HepG2 (cell line): ENCODE data around the gene MYH10. TPM values are rescaled to one million over a fixed set of nuclear protein-coding genes. Genes with fewer than 3 reads are reported as not detected.

Experiments
- CEBPZ ChIP-seq: IDR thresholded peaks from 2 replicates; pipeline ENCODE4 v1.6.1; 2012; ENCODE audit warnings: low read length, improper control_type of control experiment
- GATA4 ChIP-seq: sonication (generic); IDR thresholded peaks from 2 replicates; pipeline ENCODE4 v1.6.1; 2016; ENCODE audit warnings: antibody characterized with exemption, low read depth, borderline replicate concordance
- MAX ChIP-seq: IDR thresholded peaks from 2 replicates; pipeline ENCODE4 v1.6.1; 2012; ENCODE audit warnings: inconsistent platforms
- MLLT10 ChIP-seq: sonication (generic); formaldehyde crosslinking; IDR thresholded peaks from 2 replicates; pipeline ENCODE4 v1.4.0; 2020; ENCODE audit warnings: missing genetic modification reagents
- POGZ ChIP-seq: sonication (generic); formaldehyde crosslinking; IDR thresholded peaks from 2 replicates; pipeline ENCODE4 v1.4.0; 2020; ENCODE audit warnings: mild to moderate bottlenecking, missing genetic modification reagents
- RFX5 ChIP-seq: IDR thresholded peaks from 2 replicates; pipeline ENCODE4 v1.6.1; 2011; ENCODE audit warnings: low read depth, low read length, improper control_type of control experiment
- RXRB ChIP-seq: IDR thresholded peaks from 2 replicates; pipeline ENCODE4 v1.6.1; 2016; ENCODE audit warnings: borderline replicate concordance, missing genetic modification reagents, missing compliant biosample characterization
- SAFB2 ChIP-seq: sonication (generic); formaldehyde crosslinking; IDR thresholded peaks from 2 replicates; pipeline ENCODE4 v1.5.1; 2020; ENCODE audit warnings: missing genetic modification reagents, low read depth, mild to moderate bottlenecking, borderline replicate concordance
- SNAPC5 ChIP-seq: sonication (generic); formaldehyde crosslinking; IDR thresholded peaks from 2 replicates; pipeline ENCODE4 v1.8.1; 2023; ENCODE audit warnings: mild to moderate bottlenecking, missing genetic modification reagents, borderline replicate concordance
- SOX13 ChIP-seq, 3 experiments: fragments of 450-650 bp in 1 of 3; sonication (generic) in 1 of 3; formaldehyde crosslinking in 1 of 3; IDR thresholded peaks in 2 of 3; conservative IDR thresholded peaks in 1 of 3; 2 replicates each; pipeline versions ENCODE4 v1.5.0 to v1.6.1; 2016 to 2020; ENCODE audit warnings: antibody characterized with exemption in 1 of 3, mild to moderate bottlenecking in 1 of 3, missing compliant biosample characterization in 1 of 3, missing genetic modification reagents in 1 of 3, moderate library complexity in 1 of 3
- SP2 ChIP-seq: sonication (generic); formaldehyde crosslinking; IDR thresholded peaks from 2 replicates; pipeline ENCODE4 v1.5.1; 2020; ENCODE audit warnings: mild to moderate bottlenecking, missing genetic modification reagents
- TAF15 ChIP-seq: fragments of 200-400 bp; formaldehyde crosslinking; IDR thresholded peaks from one replicate; pipeline ENCODE4 v1.6.1; 2018; ENCODE audit warnings: mild to moderate bottlenecking, low read depth, low read length; ENCODE audit not compliant: poor library complexity, severe bottlenecking
- UBTF ChIP-seq: sonication (generic); formaldehyde crosslinking; IDR thresholded peaks from 2 replicates; pipeline ENCODE4 v1.4.0; 2020; ENCODE audit warnings: mild to moderate bottlenecking, missing genetic modification reagents
- ZMYM4 ChIP-seq: sonication (generic); formaldehyde crosslinking; IDR thresholded peaks from 2 replicates; pipeline ENCODE4 v1.8.1; 2023; ENCODE audit warnings: mild to moderate bottlenecking, missing genetic modification reagents
- ZNF260 ChIP-seq: sonication (generic); formaldehyde crosslinking; IDR thresholded peaks from 2 replicates; pipeline ENCODE4 v1.4.0; 2020; ENCODE audit warnings: missing genetic modification reagents, low read depth, mild to moderate bottlenecking, borderline replicate concordance
- ZNF274 ChIP-seq: sonication (generic); formaldehyde crosslinking; IDR thresholded peaks from 2 replicates; pipeline ENCODE4 v1.5.1; 2020; ENCODE audit warnings: mild to moderate bottlenecking, missing genetic modification reagents
- ZNF597 ChIP-seq: sonication (generic); formaldehyde crosslinking; IDR thresholded peaks from 2 replicates; pipeline ENCODE4 v1.5.0; 2020; ENCODE audit warnings: missing genetic modification reagents
- ZNF749 ChIP-seq: sonication (generic); formaldehyde crosslinking; IDR thresholded peaks from 2 replicates; pipeline ENCODE4 v1.8.0; 2022; ENCODE audit warnings: mild to moderate bottlenecking, missing genetic modification reagents, moderate library complexity, borderline replicate concordance
- ZNF816 ChIP-seq: sonication (generic); formaldehyde crosslinking; IDR thresholded peaks from 2 replicates; pipeline ENCODE4 v1.8.0; 2022; ENCODE audit warnings: missing genetic modification reagents, mild to moderate bottlenecking, borderline replicate concordance
- ZSCAN31 ChIP-seq: sonication (generic); formaldehyde crosslinking; IDR thresholded peaks from 2 replicates; pipeline ENCODE4 v1.5.0; 2020; ENCODE audit warnings: low read depth, mild to moderate bottlenecking, missing genetic modification reagents
- polyA plus RNA-seq, 8 experiments: library from polyadenylated mRNA; depleted of rRNA in 3 of 8; stranded (reverse) in 7 of 8; unstranded in 1 of 8; fragments of >200 nt; fragmentation: Illumina TruSeq in 4 of 8; extraction: Trizol in 4 of 8; gene quantifications; 2 replicates each; pipeline versions ENCODE4 v1.2.1 to v1.2.3, GENCODE V29; 2011 to 2016; ENCODE audit warnings: low read depth in 4 of 8, missing spikeins in 1 of 8, mixed read lengths in 1 of 8; ENCODE audit not compliant: insufficient read depth in 1 of 8
- total RNA-seq, 5 experiments: library from RNA; depleted of rRNA; stranded (reverse); fragments of >200 nt; fragmentation: Illumina TruSeq; extraction: Trizol; gene quantifications; 2 replicates each; pipeline ENCODE4 v1.2.3, GENCODE V29; 2016; ENCODE audit warnings: low read depth in 1 of 5

Gene MYH10
- total and polyA plus RNA-seq, 2 of the 13 experiments (the other 11 are each of a cell fraction or from before 2014, with no cell fraction given): 43.4 to 68.6 TPM

- TF ChIP-seq UBTF (CRISPR knock-in tag) (peak; percentile 75), RFX5 (peak; percentile 52; the same call in 1 of the 2 replicates), ZNF816 (CRISPR knock-in tag) (no peak), MAX (peak; percentile 74; the same call in 1 of the 2 replicates), SOX13 (IDR thresholded peaks at IDR 0.05) (0 out of 2 replicates have a peak, but pooled peaks have one; percentile 4), SOX13 (CRISPR knock-in tag; conservative IDR thresholded peaks at IDR 0.05 in 1 of 2, IDR thresholded peaks at IDR 0.05 in 1 of 2) (peak in 1 of 2 experiments; percentile 74; a peak in 2 of 4 replicates), ZNF749 (CRISPR knock-in tag) (no peak), MLLT10 (CRISPR knock-in tag) (no peak), RXRB (CRISPR knock-in tag) (0 out of 2 replicates have a peak, but pooled peaks have one; percentile 22), SAFB2 (CRISPR knock-in tag) (peak; percentile 88), ZSCAN31 (peak; percentile 65), ZMYM4 (CRISPR knock-in tag) (peak; percentile 74), POGZ (CRISPR knock-in tag) (peak; percentile 71; the same call in 1 of the 2 replicates), TAF15 (peak; percentile 3), GATA4 (no peak), SP2 (CRISPR knock-in tag) (peak; percentile 90), CEBPZ (peak; percentile 59; the same call in 1 of the 2 replicates), ZNF597 (CRISPR knock-in tag) (no peak), ZNF260 (no peak), ZNF274 (no peak; the same call in none of the 2 replicates), SNAPC5 (CRISPR knock-in tag) (no peak)
Observed at GRCh38 chr17:8630802-8631553, 453 bp upstream of the MYH10 start (continued).
